OCI-M1 (cell line): Measurements from ENCODE around the gene VGLL3.

ENCODE experiments used
- DNase-seq: peaks from one replicate; lab custom pipeline; 2025; lab: John Stamatoyannopoulos, UW

Gene VGLL3

GRCh38 chr3:86950717-86951116 lies 40.2 kb downstream of the VGLL3 start:
- DNase-seq = no peak

- DNase-seq = no peak
Measured at GRCh38 chr3:86949850-86950249, 41.1 kb downstream of the VGLL3 start.

GRCh38 chr3:86948822-86949221 lies 42.1 kb downstream of the VGLL3 start:
- DNase-seq = no peak

- DNase-seq = no peak
Measured at GRCh38 chr3:86942206-86942605, 48.7 kb downstream of the VGLL3 start.

GRCh38 chr3:86938416-86939105 lies 52.4 kb downstream of the VGLL3 start:
- DNase-seq = no peak

GRCh38 chr3:86937306-86937791 lies 53.6 kb downstream of the VGLL3 start:
- DNase-seq = no peak

- no peak for DNase-seq
Measured at GRCh38 chr3:86934851-86935250, 56.1 kb downstream of the VGLL3 start.

- DNase-seq = no peak
Measured at GRCh38 chr3:86930831-86931230, 60.1 kb downstream of the VGLL3 start.

- no peak for DNase-seq
Measured at GRCh38 chr3:86930181-86930580, 60.8 kb downstream of the VGLL3 start.

GRCh38 chr3:86929046-86929445 lies 61.9 kb downstream of the VGLL3 start:
- DNase-seq = no peak

GRCh38 chr3:86923071-86923491 lies 67.9 kb downstream of the VGLL3 start:
- DNase-seq = no peak

GRCh38 chr3:86921971-86922680 lies 68.8 kb downstream of the VGLL3 start:
- DNase-seq = no peak

GRCh38 chr3:86914670-86915069 lies 76.3 kb downstream of the VGLL3 start:
- peak; percentile 42 for DNase-seq

GRCh38 chr3:86913160-86913559 lies 77.8 kb downstream of the VGLL3 start:
- no peak for DNase-seq

- no peak for DNase-seq
Measured at GRCh38 chr3:86895202-86895601, 95.7 kb downstream of the VGLL3 start.

- no peak for DNase-seq
Measured at GRCh38 chr3:86890741-86891396, 100.1 kb downstream of the VGLL3 start.
